NT2/D1 (cell line): Measurements from ENCODE around the gene APOL2.
"Not testable (repeated sequence)": the region's sequence is repeated elsewhere in the genome, so short reads cannot be mapped to it uniquely, and the experiment has no call there.

Source experiments
- SUZ12 ChIP-seq: IDR thresholded peaks from 2 replicates; pipeline ENCODE4 v1.6.1; 2011; ENCODE audit not compliant: insufficient read length, insufficient read depth; ENCODE audit errors: extremely low read depth
- YY1 ChIP-seq: IDR thresholded peaks from 2 replicates; pipeline ENCODE4 v1.6.1; 2011; ENCODE audit not compliant: insufficient read length, insufficient read depth
- ZNF274 ChIP-seq: IDR thresholded peaks from 2 replicates; pipeline ENCODE4 v1.6.1; 2011; ENCODE audit warnings: mild to moderate bottlenecking, low read depth, low read length

DNA sequence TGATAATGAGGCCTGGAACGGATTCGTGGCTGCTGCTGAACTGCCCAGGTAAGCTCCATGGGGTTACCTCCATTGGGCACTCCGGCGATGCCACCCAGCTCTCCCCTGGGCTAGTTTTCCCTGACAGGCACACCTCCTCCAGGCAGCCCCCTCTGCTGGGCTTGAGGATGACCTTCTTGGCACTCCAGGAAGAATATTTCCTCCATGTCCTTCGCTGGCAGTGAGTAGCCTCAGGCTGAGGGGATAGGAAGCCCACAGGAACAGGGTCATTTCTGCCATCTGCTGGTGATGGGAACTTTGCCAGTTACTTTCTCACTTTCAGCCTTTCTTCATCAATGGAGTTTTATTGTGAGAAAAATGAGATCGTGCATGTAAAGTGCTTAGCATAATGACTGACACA is 22.3 kb upstream of the APOL2 start:
- not testable (repeated sequence) for TF ChIP-seq ZNF274, SUZ12, YY1
